Measurements from ENCODE around the gene MAPK6.
A peak's percentile ranks its signal among the peaks of the same experiment; 100 is the strongest.
"Not testable (repeated sequence)": the region's sequence is repeated elsewhere in the genome, so short reads cannot be mapped to it uniquely, and the experiment has no call there.

MAPK6 gene

DNA sequence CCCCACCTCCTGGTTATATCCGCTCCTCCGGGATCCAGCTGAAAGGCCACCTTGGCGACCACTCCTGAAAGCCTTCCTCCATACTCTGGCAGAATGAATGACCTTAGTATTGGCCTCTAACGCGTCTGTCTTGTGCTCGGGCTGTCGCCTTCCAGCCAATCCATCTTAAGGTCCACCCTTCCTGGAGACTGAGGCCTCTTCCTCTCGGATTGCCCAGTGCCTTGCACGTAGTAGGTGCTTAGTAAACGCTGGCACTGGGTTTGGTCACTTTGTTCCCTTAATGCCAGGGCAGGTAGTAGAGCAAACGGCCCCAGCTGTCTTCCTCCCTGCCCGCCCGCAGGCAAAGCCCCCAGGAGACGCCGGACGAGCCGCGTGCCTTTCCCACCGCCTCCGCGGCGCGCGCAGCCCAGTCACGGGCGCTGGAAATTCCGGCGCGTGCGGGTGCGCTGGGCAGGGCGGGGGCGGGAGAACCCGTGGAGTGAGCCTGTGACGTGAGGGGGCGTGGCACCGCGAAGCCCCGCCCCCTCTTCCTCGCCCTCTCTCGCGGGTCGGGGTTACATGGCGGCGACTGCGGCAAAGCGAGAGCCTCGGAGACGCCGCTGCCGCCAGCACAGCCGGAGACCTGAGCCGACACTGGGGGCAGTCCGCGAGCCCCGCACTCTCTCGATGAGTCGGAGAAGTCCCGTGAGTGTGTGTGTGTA is at the start of gene MAPK6:
Gene MAPK6, plus strand, starts transcription at position 527 of the 701 bp plus-strand sequence. CDS start 27,242 bp downstream, outside the sequence.
- DNase-seq, result peak; percentile 94

DNA sequence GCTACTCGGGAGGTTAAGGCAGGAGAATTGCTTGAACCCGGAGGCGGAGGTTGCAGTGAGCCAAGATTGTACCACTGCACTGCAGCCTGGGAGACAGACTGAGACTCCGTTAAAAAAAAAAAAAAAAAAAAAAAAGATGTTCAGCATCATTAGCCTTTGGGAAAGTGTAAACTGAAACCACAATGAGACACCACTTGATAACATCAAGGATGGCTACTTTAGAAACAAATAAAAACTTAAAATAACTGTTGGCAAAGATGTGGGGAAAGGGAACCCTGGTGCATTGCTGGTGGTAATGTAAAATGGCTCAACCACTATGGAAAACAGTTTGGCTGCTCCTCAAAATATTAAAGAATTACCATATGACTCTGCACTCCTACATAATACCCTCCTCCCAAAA is 49.3 kb upstream of the MAPK6 start:
- DNase-seq, result no peak

DNA sequence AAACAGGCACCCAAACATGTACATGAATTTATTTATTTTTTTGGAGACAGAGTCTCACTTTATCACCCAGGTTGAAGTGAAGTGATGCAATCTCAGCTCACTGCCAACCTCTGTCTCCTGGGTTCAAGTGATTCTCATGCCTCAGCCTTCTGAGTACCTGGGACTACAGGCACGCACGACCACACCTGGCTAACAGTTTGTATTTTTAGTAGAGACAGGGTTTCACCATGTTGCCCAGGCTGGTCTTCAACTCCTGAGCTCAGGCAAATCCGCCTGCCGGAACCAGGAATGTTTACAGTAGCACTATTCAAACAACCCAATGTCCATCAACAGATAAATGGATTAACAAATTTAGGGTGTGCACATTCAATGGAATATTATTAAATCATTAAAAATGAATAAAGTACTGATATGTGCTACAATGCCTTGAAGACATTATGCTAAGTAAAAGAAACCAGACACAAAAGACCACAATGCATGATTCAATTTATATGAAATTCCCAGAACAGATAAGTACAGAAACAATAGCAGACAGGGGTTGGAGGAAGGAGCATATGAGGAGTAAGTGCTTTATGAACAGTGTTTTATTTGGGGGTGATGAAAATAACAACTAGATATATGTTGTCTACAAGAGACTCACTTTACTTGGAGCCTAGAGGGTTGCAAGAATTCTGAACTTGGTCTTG is 48.7 kb upstream of the MAPK6 start:
- DNase-seq, result no peak

DNA sequence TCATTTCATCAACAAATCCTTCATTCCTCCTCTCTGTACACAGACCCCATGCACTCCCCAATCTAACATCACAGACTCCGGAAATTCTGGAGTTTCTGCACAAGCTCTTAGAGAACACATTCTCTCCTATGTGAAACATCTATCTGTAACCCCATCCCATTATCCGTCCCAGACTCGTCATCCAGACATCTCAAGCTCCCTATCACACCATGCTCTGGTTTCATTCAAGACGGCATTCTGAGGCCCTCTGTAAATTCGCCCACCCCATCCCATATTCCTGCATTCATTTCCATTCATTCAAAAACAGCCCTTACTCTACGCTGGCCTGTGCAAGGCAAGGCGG is 48.0 kb upstream of the MAPK6 start:
- no peak for DNase-seq

DNA sequence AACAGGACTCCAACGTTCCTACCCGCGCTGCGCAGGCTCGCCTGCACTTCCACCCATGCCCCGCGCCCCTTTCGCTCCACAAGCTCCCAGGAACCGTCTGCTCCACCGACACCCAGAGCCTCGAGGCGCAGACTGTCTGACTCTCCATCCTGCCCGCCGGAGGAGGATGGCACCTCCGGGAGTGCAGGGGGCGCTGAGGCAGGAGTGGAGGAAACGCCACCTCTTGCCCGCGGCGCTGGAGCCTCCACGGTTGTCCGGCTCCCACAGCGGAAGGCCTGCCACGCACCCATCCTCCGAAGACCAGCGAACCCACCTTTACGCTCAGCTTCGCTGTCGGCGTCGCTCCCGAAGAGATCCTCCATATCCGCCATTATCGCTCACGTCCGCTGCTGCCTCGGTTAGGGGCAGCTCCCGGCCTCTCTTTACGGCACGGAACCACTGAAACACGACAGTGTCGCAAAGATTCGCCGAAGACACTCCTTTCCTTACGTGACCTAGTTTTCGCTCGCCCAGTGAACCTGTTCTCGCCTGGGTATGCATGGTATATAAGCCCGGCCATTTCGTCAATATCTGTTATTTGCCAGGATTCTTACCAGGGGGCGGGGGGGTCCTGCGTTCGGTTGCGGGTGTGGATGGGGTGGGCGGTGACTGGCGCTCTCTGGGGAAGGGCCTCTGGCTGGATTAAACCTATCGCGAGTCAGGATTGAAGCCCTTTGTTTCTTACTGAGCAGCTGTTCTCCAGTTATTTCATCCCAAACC is 47.5 kb upstream of the MAPK6 start, which contains the start of gene LEO1:
Gene LEO1, minus strand, starts transcription at position 404 of the 759 bp plus-strand sequence. Its CDS starts 33 bp downstream, at position 371.
- DNase-seq, result peak; percentile 92

DNA sequence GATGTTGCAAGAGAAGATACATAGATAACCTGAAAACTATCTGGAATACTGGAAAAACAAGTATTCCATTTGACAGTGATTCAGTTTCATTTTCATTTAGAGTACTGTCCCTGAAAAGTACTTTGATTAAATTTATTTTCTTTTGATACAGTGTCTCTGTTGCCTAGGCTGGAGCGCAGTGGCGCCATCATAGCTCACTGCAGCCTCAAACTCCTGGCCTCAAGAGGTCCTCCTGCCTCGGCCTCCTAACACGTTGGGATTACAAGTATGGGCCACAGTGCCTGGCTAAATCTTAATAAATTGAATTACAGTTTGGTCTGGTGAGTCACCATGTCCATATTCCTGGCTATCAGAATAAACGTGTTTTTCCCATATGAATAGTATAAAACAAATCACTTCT is 45.8 kb upstream of the MAPK6 start:
- DNase-seq, result no peak

DNA sequence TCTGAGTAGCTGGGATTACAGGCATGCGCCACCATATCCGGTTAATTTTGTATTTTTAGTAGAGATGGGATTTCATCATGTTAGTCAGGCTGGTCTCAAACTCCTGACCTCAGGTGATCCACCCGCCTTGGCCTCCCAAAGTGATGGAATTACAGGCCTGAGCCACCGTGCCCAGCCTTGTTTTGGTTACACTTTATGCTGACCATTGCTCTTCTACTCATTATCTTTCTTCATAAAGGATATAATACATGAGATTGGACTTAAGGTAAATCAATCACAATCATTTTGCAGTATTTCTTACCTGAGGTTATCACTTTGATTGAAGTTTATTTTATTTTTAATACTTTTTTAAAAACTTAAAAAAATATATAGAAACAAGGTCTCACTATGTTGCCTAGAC is 45.2 kb upstream of the MAPK6 start:
- DNase-seq, result no peak

DNA sequence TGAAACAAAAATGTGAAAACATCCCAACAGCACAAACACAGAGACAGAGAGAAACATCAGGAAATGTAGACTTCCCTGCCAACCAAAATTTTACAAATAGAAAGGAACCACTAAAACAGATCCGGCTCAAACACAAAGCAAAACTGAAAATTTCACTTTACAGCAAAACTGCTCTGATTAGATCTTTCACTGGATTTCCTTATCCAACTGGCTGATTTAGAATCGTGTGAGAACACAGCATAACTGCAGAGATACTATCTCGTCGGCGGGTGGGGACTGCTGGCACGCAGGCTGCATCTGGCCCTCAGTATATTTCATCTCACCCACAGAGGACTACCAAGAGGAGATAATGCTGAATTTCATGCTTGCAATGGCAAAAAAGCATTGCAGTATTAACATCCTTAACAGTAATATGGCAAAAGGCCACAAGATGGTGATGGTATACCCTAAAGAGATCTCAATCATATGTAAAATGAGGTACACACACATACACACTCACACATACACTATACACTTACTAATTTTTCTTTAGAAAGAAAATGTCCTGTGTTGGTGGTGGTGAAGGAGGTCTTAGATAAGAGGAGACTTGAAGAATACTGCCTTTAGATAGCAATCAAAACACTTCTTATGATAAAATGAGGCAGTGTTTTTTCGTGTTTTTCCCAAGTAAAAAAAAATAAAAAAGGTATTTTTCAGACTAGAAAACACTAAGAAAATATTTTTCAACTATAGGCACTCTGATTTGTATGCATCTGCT is 36.8 kb upstream of the MAPK6 start:
- DNase-seq, result peak; percentile 48

DNA sequence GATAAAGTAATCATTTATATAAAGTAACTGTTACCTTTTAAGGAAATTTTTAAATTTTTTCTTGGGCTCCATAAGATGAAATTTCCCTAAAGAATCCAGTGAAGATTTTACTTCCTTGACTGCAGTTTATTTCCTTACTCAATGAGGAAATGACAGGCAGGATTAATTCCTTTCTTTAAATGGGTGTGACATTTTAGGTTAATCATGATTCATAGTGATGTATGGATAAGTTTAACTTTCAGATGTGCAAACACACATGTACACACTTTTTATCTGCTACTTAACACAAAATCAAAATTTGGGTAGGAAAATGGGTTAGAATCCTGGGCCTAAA is 36.3 kb upstream of the MAPK6 start:
- no peak for DNase-seq

DNA sequence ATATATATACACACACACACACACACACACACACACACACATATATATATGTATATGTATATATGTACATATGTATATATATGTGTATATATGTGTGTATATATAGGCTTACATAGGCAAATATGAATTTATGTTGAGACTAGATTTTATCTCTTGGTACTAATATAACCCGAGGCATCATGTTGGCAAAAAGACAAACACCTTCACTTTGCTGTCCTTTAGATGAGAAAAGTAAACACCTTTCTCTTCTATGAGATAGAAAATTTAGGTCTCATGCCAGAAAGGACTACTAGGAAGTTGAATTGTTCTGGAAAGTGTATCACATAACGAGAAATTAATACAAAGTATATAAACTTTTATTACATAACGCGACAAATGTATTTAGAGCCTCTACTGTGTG is 27.9 kb upstream of the MAPK6 start:
- DNase-seq, result no peak

DNA sequence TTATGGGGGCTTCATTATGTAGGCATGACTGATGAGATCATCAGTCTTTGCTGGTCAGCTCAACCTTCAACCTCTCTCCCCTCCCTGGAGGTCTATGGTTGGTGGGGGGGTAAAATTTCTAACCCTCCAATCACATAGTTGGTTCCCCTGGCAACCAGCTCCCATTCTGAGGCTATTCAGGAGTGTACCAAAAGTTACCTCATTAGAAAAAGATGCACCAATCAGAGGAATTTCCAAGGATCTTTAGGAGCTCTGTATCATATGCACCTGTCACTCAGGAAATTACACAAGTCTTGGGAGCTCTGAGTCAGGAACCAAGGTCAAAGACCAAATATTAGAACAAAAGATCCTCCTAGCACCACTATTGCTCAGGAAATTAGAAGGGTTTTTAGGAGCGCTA is 26.1 kb upstream of the MAPK6 start:
- DNase-seq, result no peak

DNA sequence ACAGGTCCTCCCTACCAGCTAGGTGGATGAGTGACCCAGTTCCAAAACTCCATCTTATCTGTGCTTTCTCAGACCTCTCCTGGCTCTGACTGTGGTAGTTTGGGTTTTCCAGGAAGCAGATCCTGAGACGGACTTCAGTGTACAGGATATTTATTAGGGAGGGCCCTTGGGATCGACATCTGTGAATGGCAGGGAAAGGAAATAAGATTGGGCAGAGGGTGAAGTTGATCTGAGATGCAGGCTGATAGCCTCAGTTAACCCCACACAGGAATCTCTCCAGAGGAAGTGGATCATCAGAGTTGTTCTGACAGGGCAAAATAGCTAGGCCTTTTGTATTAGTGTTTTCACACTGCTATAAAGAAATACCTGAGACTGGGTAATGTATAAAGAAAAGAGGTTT is 16.7 kb upstream of the MAPK6 start:
- DNase-seq, result no peak

DNA sequence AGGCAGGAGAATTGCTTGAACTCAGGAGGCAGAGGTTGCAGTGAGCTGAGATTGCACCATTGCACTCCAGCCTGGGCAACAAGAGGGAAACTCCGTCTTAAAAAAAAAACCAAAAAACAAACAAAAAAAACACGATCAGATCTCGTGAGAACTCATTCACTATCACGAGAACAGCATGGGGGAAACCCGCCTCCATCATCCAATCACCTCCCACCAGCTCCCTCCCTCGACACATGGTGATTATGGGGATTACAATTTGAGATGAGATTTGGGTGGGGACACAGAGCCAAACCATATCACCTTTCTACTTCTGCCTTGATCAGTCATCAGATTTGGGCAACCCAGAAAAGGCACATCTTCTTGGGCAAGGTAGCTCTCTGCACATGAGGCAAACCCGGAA is 15.9 kb upstream of the MAPK6 start:
- not testable (repeated sequence) for DNase-seq

DNA sequence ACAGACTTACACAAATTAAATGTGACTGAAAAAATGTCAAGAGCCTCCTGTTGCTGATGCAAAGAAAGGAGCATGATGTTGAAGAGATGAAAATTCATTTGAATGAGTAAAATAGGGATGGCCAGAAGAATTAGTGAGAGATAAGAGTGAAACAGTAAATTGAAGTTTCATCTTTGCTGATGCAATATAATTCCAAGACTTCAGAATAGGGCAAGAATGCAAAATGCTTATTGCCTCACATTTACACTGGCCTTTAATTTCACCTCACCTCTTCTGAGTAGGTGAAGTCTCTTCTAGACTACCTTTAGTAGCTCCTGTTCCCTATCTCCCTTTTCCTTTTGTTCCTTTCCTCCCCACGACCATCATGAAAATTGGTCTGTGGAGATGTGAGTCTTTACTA is 15.3 kb upstream of the MAPK6 start:
- no peak for DNase-seq

DNA sequence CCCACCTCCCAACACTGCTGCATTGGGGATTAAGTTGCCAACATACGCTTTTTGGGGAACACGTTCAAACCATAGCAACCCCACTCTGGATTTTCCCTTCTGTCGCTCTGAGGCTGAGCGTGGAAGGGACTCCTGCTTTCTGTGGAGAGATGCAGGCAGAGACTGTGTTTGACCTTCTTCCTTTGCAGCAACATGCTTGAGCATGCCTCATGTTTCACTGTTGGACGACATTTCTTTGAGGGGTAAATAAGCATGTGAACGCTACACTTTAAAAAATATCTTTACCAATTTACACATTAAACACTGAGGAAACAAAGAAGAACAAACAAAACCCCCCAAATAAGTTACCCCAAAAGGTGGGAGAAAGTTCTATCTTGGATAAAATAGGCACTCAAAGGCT is 14.2 kb upstream of the MAPK6 start:
- no peak for DNase-seq

DNA sequence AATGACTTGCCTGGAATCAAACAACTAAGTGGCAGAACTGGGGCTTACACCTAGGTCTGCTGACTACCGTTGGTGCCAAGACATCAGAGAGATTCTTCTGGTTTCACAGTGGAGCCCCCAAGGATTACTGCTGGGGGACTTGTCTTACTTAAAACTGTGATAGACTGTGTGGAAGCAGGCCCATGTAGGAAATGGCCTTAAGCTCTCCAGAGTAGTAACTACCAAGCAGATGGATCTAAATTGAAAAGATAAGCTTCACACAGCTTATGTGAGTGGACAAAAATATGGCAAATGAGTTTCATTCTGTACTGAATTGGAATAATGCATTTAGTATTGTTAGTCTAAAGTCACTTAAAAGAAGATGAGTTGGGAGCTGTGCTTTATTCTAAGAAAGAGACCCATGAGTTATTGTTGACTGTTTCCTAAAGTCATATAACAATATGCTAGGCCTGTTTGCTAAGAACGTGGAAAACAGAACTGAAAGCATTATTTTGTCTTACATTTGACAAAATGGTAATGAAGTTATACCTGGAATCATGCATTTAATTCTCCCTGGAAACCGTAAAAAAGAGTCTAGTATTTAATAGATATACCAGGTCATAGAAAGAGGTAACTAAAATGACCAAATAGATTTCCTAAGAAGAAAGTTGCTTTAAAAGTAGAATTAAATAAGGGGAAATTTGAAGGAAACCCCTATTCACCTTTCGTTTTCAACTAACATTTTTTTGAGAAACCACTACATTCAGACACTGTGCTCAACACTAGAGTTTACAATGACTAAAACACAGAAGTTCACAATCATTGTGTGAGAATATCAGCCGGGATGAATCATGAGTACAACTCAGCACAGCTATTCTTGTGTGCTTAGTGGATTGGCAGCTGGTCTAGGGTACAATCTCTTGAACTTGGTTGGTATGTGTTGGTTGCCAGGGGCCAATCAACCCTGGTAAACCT is 13.0 kb upstream of the MAPK6 start:
- DNase-seq, result peak; percentile 45

DNA sequence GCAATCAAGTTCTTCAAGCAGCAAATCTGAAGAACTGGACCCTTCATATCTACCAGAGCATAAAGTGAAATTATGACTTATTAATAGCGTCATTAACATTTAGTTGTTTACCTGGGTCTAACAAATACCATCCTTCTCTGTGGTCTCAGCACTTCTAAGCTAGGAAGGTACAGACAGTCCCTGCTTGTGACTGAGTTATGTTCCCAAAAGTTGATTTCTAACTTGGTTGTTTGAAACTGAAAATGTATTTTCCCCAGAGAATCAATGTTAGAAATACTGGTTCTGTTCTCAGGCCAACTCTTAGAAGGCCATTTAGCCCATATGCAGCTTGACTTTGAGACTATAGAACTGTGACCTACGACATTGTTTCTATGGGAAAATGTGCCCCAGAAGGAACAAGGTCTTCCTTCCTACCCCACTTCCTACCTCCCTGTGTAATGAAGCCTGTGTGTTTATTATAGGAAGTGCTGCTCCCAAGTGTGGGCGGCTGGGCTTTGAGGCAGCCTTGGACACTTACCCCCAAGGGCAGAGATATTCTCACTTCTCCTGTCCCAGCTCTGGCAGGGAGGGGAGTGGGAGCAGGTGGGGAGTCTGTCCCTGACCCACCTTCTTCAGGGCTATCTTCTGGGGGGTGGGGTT is 12.2 kb upstream of the MAPK6 start:
- DNase-seq, result no peak

DNA sequence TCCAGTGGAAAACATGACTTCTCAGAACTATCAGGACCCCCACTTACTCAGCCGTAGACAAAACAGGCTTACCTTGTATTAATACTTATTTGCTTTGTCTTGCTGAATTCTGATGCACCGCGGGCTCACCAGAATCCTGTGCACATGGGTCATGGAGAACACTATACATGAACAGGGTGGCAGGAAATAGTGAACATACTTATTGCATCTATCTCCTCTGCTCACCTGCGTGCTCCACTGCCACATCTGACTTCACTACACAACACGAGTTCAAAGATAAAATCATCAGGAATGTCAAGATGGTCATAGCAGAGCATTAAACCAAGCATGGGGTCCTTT is 10.7 kb upstream of the MAPK6 start:
- no peak for DNase-seq

DNA sequence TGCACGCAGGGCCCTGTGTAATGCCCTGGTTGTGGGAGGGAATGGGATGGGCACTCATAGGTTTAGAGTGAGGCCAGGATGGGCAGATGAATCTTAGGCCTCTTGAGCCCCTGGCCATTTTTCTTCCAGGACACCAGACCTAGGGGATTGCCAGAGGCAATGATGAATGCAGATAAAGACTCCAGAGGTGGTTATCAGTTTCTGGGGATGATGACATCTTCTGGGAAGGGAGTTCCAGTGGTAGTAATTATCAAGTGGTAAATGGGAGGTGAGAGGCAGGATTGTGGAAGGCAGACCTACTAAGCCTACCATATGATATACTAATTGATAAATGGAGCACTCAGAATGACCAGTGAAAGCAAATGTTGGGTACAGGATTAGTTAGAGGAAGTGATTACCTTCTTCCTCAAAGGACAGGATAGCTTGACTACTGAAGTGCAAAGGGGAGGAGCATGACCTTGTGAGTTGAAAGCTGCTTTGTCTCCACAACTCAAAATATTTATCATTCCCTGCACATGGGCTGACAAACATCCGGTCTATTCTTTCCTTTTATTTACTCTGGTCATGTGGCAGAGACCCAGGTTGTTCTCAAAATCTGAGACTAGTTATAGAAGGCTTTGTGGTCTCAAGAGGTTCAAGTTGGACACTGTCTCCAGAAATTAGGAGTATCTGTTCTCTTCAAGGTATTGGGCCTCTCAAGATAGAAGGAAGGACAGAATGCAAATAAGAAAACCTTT is 10.2 kb upstream of the MAPK6 start:
- DNase-seq, result no peak

DNA sequence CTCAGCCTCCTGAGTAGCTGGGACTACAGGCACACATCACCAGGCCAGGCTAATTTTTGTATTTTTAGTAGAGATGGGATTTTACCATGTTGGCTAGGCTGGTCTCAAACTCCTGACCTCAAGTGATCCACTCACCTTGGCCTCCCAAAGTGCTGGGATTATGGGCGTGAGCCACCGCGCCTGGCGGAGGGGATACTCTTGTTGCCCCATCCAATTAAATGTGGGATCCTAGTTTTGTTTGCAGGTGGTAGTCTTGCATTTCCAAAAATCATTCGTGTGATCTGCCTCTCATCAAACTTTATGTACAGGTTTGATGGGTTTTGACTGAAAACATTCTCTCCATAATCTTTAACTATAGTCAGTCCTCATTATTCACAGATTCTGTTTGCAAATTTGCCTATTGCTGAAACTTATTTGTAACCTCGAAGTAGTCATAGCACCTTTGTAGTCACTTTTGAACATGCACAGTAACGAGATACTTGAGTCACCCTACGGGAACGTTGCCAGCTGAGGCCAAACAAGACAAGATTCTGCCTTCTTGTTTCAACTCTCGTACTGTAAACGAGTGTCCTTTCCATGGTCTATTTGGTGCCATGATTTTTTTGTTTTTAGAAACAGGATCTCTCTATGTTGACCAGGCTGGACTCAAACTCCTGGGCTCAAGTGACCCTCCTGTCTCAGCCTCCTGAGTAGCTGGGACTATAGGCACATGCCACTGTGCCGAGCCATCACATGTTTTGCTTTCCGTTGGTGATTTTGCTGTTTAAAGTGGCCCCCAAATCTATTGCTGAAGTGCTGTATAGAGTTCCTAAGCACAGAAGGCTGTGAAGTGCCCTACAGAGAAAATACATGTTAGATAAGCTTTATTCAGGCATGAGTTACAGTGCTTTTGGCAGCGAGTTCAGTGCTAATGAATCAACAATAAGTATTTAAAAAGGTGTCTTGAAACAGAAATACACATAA is 8.1 kb upstream of the MAPK6 start:
- peak; percentile 69 for DNase-seq
